Adrenal gland (tissue), 5 donors: ENCODE results near the gene MAGEC3.

Experiments used
- CTCF ChIP-seq, 6 experiments: fragments of 450-650 bp in 4 of 6; fragments of 200-600 bp in 2 of 6; sonication (generic) in 1 of 6; IDR thresholded peaks; 1 replicate in 5 of 6; 2 replicates in 1 of 6; pipeline versions ENCODE4 v1.5.1 to v1.8.0; 2016 to 2021; ENCODE audit warnings: antibody characterized with exemption in 6 of 6, mild to moderate bottlenecking in 2 of 6, moderate library complexity in 1 of 6
- POLR2A ChIP-seq, 2 donors: fragments of 450-650 bp; IDR thresholded peaks; one replicate each; pipeline ENCODE4 v1.6.1; 2017; ENCODE audit warnings: antibody characterized with exemption in 2 of 2, mild to moderate bottlenecking in 2 of 2, moderate library complexity in 1 of 2
- donor health status: DM: no; HTN: no; CAD: no.

DNA sequence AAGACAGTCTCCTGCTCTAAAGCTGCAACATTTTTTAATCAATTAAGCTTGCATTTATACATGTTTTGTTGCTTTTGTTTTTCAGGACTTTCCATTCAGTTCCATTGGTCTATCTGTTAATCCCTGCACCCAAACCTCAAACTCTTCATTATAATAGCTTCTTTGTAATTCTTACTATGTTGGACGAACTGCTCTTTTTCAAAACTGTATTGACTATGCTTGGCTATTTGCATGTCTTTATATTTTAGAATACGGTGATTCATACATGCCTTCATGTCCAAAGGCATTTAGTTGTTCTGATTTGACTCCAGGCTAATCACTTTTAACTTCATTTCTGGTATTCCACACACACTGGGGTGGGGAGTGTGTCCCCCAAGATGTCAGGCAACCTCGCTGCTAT is 79.7 kb downstream of the MAGEC3 start:
- TF ChIP-seq CTCF (IDR thresholded peaks at IDR 0.05) (no peak), POLR2A (IDR thresholded peaks at IDR 0.05) (no peak)
